ENCODE measurements around the gene ASB18. TPM values are rescaled to one million over a fixed set of nuclear protein-coding genes. Genes with fewer than 3 reads are reported as not detected.

Gene ASB18
- total RNA-seq, 2 experiments from 2014 or later = not detected

Other genes with a start within 250 kb of the ASB18 start
- not detected for gene GBX2, start 96.0 kb downstream of the ASB18 start, total RNA-seq